K562 (cell line): Measurements from ENCODE around the gene CTXN1. TPM values are rescaled to one million over a fixed set of nuclear protein-coding genes. Genes with fewer than 3 reads are reported as not detected.

Experiments
- ATAC-seq: fragments of 200-7000 bp; cut with Tn5 transposase; 3 replicates; pipeline ENCODE4 v1.9.1; 2020; ENCODE audit warnings: moderate library complexity
- BruUV-seq: library from RNA; stranded (reverse); fragments of 400-500 nt; replicated peaks from 2 replicates; lab custom pipeline; 2021; lab: Mats Ljungman, UMichigan
- CTCF ChIA-PET: fragments of 300-600 bp; formaldehyde crosslinking; extraction: SDS; loops from one replicate; lab custom pipeline; 2021; ENCODE audit warnings: low intra/inter-chr PET ratio; lab: Yijun Ruan, JAX
- POLR2A ChIA-PET: fragments of 300-600, 350-650 bp; sonication (Branson Sonifier 250); formaldehyde crosslinking; extraction: SDS; loops from one replicate; lab custom pipeline; 2021; ENCODE audit warnings: antibody characterized with exemption, inconsistent platforms; lab: Yijun Ruan, JAX
- DNase-seq, 4 experiments: peaks; one replicate each; pipeline versions ENCODE4 v3.0.0 to v3.0.0-alpha.2; 2011 to 2018; ENCODE audit warnings: low spot score in 3 of 4, mixed read lengths in 3 of 4; ENCODE audit errors: extremely low read depth in 1 of 4
- FAIRE-seq: peaks from 2 replicates; lab custom pipeline; 2011; peaks lifted over from hg19 to GRCh38; lab: Jason Lieb, UNC
- H2AFZ ChIP-seq: 2 replicates; pipeline ENCODE4 v1.6.0; 2011; ENCODE audit warnings: low read depth, low read length, control low read depth, inconsistent platforms
- H3K27ac ChIP-seq: fragments of 200-600 bp; 3 replicates; pipeline ENCODE4 v1.8.0; 2011; ENCODE audit warnings: low read depth, mild to moderate bottlenecking, control low read depth, inconsistent platforms, low read length, moderate library complexity, mixed read lengths; ENCODE audit errors: extremely low read depth
- H3K27me3 ChIP-seq, 2 experiments: fragments of 300-600 bp in 1 of 2; 2 replicates in 1 of 2; 3 replicates in 1 of 2; pipeline versions ENCODE4 v1.6.0 to v1.8.0; 2011; ENCODE audit warnings: inconsistent platforms in 2 of 2, low read length in 2 of 2, mild to moderate bottlenecking in 1 of 2, mixed read lengths in 1 of 2, moderate library complexity in 1 of 2; ENCODE audit not compliant: control insufficient read depth in 2 of 2, insufficient read depth in 2 of 2
- H3K36me3 ChIP-seq: fragments of 300-600 bp; 3 replicates; pipeline ENCODE4 v1.8.0; 2011; ENCODE audit warnings: mild to moderate bottlenecking, low read length, inconsistent platforms; ENCODE audit not compliant: control insufficient read depth, insufficient read depth
- H3K4me1 ChIP-seq, 2 experiments: fragments of 200-600 bp in 1 of 2; replicated peaks in 1 of 2; 2 replicates in 1 of 2; 3 replicates in 1 of 2; pipeline versions ENCODE4 v1.5.1 to v1.8.0; 2011; ENCODE audit warnings: inconsistent platforms in 2 of 2, low read length in 2 of 2, mild to moderate bottlenecking in 1 of 2, mixed read lengths in 1 of 2, moderate library complexity in 1 of 2; ENCODE audit not compliant: control insufficient read depth in 2 of 2, insufficient read depth in 2 of 2
- H3K4me2 ChIP-seq: 2 replicates; pipeline ENCODE4 v1.6.1; 2011; ENCODE audit warnings: low read length, control low read depth, inconsistent platforms, mixed read lengths; ENCODE audit not compliant: insufficient read depth
- H3K4me3 ChIP-seq: fragments of 200-600 bp; sonication (generic), shearing (Covaris generic); 2 replicates; pipeline ENCODE4 v1.5.1; 2016; ENCODE audit warnings: control low read depth, inconsistent platforms
- H3K79me2 ChIP-seq: fragments of 200-600 bp; 3 replicates; pipeline ENCODE4 v1.8.0; 2011; ENCODE audit warnings: low read length, inconsistent platforms; ENCODE audit not compliant: control insufficient read depth, insufficient read depth
- H3K9ac ChIP-seq, 2 experiments: 2 replicates each; pipeline versions ENCODE4 v1.6.0 to v1.6.1; 2011; ENCODE audit warnings: low read depth in 2 of 2, low read length in 2 of 2, control low read depth in 1 of 2, inconsistent platforms in 1 of 2, mild to moderate bottlenecking in 1 of 2, mixed read lengths in 1 of 2; ENCODE audit not compliant: insufficient read depth in 1 of 2
- H3K9me1 ChIP-seq: one replicate; pipeline ENCODE4 v1.6.0; 2011; ENCODE audit warnings: inconsistent platforms, mild to moderate bottlenecking, low read length, moderate library complexity; ENCODE audit not compliant: control insufficient read depth, insufficient read depth
- H3K9me3 ChIP-seq: replicated peaks from 2 replicates; pipeline ENCODE4 v1.5.1; 2011; ENCODE audit warnings: low read depth, low read length, inconsistent platforms; ENCODE audit not compliant: control insufficient read depth, insufficient read depth
- H4K20me1 ChIP-seq: replicated peaks from 2 replicates; pipeline ENCODE4 v1.6.1; 2011; ENCODE audit warnings: low read length, inconsistent platforms, mixed read lengths; ENCODE audit not compliant: control insufficient read depth, insufficient read depth
- CREB5 ChIP-seq: fragments of 250-450 bp; sonication (Bioruptor Pico); IDR thresholded peaks from 2 replicates; pipeline ENCODE4 v1.5.0; 2020; ENCODE audit warnings: mild to moderate bottlenecking
- GABPA ChIP-seq: fragments of 200-800 bp; sonication (Bioruptor generic); conservative IDR thresholded peaks from 2 replicates; pipeline ENCODE4 v1.6.1; 2016; ENCODE audit warnings: low read depth, missing genetic modification characterization, missing compliant biosample characterization
- POLR2G ChIP-seq: fragments of 200-400 bp; formaldehyde crosslinking; IDR thresholded peaks from 2 replicates; pipeline ENCODE4 v1.6.1; 2017; ENCODE audit warnings: low read depth, mild to moderate bottlenecking, antibody characterized with exemption, low read length, moderate library complexity
- RBM22 ChIP-seq: fragments of 200-400 bp; formaldehyde crosslinking; IDR thresholded peaks from 2 replicates; pipeline ENCODE4 v1.6.1; 2018; ENCODE audit warnings: low read length, low read depth; ENCODE audit not compliant: poor library complexity, severe bottlenecking
- RCOR1 ChIP-seq, 2 experiments: IDR thresholded peaks; 2 replicates each; pipeline ENCODE4 v1.6.1; 2012; ENCODE audit warnings: low read depth in 2 of 2, low read length in 2 of 2, borderline replicate concordance in 1 of 2, improper control_type of control experiment in 1 of 2
- RREB1 ChIP-seq: fragments of 250-450 bp; sonication (Bioruptor Pico); IDR thresholded peaks from 2 replicates; pipeline ENCODE4 v1.4.0; 2020
- TBL1XR1 ChIP-seq, 2 experiments: IDR thresholded peaks; 2 replicates each; pipeline ENCODE4 v1.6.1; 2012; ENCODE audit warnings: improper control_type of control experiment in 2 of 2, low read length in 2 of 2, mild to moderate bottlenecking in 1 of 2
- ZHX1 ChIP-seq: fragments of 150-350 bp; conservative IDR thresholded peaks from 2 replicates; pipeline ENCODE4 v1.6.1; 2014; ENCODE audit warnings: low read length
- ZNF224 ChIP-seq: sonication (generic); formaldehyde crosslinking; IDR thresholded peaks from 2 replicates; pipeline ENCODE4 v1.8.0; 2022; ENCODE audit warnings: mild to moderate bottlenecking, missing genetic modification reagents
- WGBS: fragments of 100-300 bp; shearing (Covaris generic); methylation state at CpG from one replicate; pipeline ENCODE4 v1.1.6; 2016; ENCODE audit warnings: low coverage, mixed read lengths; ENCODE audit not compliant: insufficient coverage; ENCODE audit errors: missing lambda C conversion rate; 5-methylcytosine and 5-hydroxymethylcytosine counted together
- in situ Hi-C: fragments of 300-500 bp; cut with MboI; formaldehyde crosslinking; loops from 4 replicates; pipeline ENCODE4 v1.15.0; 2018; ENCODE audit warnings: inconsistent platforms, mixed read lengths
- intact Hi-C: fragments of 100-400 bp; cut with micrococcal nuclease; formaldehyde crosslinking; loops from 2 replicates; pipeline ENCODE4 v1.14.2; 2022
- polyA plus RNA-seq, 8 experiments: library from polyadenylated mRNA; depleted of rRNA in 4 of 8; stranded (reverse) in 5 of 8; unstranded in 3 of 8; fragments of >200 nt; fragmentation: Nextera tagmentation in 2 of 8; fragmentation: Illumina TruSeq in 1 of 8; extraction: Ambion mirVana in 2 of 8; extraction: Trizol in 1 of 8; gene quantifications; 2 replicates each; pipeline versions ENCODE4 v1.2.1 to v1.2.3, GENCODE V29; 2011 to 2014; ENCODE audit warnings: inconsistent platforms in 1 of 8, missing spikeins in 1 of 8
- total RNA-seq, 7 experiments: library from RNA; depleted of rRNA in 6 of 7; stranded (reverse); fragments of >200 nt in 6 of 7; fragmentation: Illumina TruSeq in 2 of 7; extraction: Trizol in 2 of 7; gene quantifications; 2 replicates each; pipeline versions ENCODE4 v1.2.1 to v1.2.3, GENCODE V29; 2011 to 2021; ENCODE audit warnings: low replicate concordance in 1 of 7

The CTXN1 gene
- total and polyA plus RNA-seq, 9 of the 15 experiments (the other 6 are each of a cell fraction or from before 2014, with no cell fraction given) = 0.15 to 37.4 (median 1.8) TPM; not detected in 2

- H4K20me1 ChIP-seq = no peaks in the 10 kb centered on the region; the same call in none of the 2 replicates
- TF ChIP-seq GABPA (tag) (no peak), POLR2G (peak; percentile 53), RCOR1 (IDR thresholded peaks at IDR 0.05; ENCODE audit: borderline replicate concordance in 1 of 2, low read depth in 2 of 2, low read length in 2 of 2) (no peak), TBL1XR1 (IDR thresholded peaks at IDR 0.05; ENCODE audit: low read length in 2 of 2) (no peak), CREB5 (CRISPR knock-in tag) (no peak), RBM22 (peak; percentile 76), RREB1 (CRISPR knock-in tag) (no peak), ZNF224 (CRISPR knock-in tag) (no peak), ZHX1 (no peak)
These were observed 45.9 kb upstream of the CTXN1 start for GRCh38 chr19:7971553-7972520.

More at GRCh38 chr19:7971553-7972520, 45.9 kb upstream of the CTXN1 start:
- ChIA-PET POLR2A (interaction anchor here (0.6 to 3.7 kb wide), 6 partner anchors 7 to 513 kb away, joined by 3 to 15 read pairs (median 3); partner anchors contain the start of gene TIMM44), CTCF (interaction anchor here (0.8 to 2.8 kb wide), 3 partner anchors 27 to 281 kb away, joined by 5 to 12 read pairs (median 5); no protein-coding TSS in a partner anchor)
- Histone ChIP-seq H3K4me1 (peaks cover 0 to 4% of the 10 kb centered on the region in 2 experiments; a peak in 2 of 5 replicates), H3K36me3 (peaks cover 84% of the 10 kb centered on the region; the same call in 2 of the 3 replicates), H2AFZ (no peak overlapping the region), H3K9me3 (no peaks in the 10 kb centered on the region), H3K27ac (no peak overlapping the region), H3K4me2 (no peak overlapping the region), H3K27me3 (no peaks in the 10 kb centered on the region), H3K4me3 (no peak overlapping the region), H3K9me1 (no peaks in the 10 kb centered on the region), H3K79me2 (peaks cover 4% of the 10 kb centered on the region; the same call in 2 of the 3 replicates), H3K9ac (peak overlapping the region in 1 of 2 experiments; percentile 58; a peak in 1 of 4 replicates)
- no peak for DNase-seq
- no TSS peak for BruUV-seq
- WGBS = 91% methylated on average over 23 of the region's 35 CpGs
- no peak; the same call in 2 of the 3 replicates for ATAC-seq
- intact Hi-C loops = no loop called here
- no peak for FAIRE-seq
- in situ Hi-C loops = no loop called here
